HG03108 (cell line): ENCODE measurements around the gene ARAP2.

ENCODE experiments used
- ATAC-seq: cut with Tn5 transposase; IDR thresholded peaks from one replicate; pipeline ENCODE4 v1.9.1; 2021; ENCODE audit warnings: moderate library complexity; ENCODE audit not compliant: unreplicated experiment

Gene ARAP2

DNA sequence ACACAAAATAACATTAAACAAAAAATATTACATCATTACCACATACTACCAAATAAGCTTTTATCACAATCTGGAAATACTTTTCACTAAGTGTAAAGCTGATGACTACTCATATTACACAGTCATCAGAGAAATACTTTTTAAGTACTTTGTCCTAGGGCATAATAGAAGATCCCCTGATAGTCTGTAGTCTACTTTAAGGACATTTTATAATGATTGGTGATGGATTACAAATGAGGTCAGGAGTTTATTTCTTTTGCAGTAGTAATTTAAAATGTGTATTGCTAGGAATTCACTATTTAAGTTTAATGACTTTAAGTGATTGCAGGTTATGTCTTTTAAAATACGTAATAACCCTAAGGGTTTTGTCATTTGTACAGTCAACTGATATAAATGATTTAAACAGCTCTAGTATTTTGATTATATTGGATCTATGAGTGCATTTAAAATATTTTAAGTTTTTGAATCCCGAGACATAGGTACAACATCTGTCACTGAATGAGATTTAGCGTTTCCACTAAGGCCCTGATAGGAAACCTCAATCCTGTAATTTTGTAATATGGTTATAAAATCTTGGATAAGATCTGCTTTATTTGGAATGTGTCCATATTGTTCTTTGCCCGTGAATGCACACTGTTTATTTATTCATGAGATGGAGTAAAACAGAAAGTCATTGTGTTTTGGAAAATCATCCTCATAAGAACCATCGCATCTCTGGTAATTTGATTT lies 189.5 kb downstream of the ARAP2 start:
- ATAC-seq: no peak

DNA sequence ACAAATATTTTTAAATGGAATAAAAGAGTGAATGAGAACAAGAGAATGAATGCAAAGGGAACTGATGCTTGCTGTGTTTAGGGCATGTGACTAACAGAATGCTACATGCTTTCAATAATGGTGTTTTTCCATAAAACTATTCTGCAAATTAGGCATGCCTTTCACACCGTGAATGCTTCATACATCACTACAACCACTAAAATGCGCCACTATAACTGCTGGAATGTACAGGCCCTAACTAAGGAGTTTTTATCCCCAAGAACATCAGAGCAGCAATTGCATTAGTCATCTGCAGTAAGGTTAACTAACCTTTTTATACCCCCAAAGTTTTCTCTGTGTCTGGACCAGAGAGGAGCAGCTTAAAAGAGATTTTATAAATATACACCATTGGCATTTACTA lies 190.4 kb downstream of the ARAP2 start:
- ATAC-seq: no peak

DNA sequence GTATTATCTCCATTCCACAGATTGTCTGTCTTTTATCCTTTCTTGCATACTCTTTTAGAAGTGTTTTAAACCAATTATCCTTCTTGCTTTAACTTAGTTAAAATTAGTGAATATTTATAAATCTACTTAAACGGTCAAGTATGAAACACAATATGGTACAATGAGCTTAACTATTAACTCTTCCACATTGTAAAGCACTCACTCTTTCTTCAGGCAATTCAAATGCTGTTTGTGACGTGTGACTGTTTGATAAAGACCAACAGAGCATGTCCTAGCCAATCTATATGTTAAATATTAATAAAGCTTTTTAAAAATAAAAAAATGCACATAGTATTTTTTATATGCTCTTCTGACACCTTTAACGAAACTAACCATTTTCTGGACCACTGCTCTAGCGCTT lies 192.7 kb downstream of the ARAP2 start:
- no peak for ATAC-seq

DNA sequence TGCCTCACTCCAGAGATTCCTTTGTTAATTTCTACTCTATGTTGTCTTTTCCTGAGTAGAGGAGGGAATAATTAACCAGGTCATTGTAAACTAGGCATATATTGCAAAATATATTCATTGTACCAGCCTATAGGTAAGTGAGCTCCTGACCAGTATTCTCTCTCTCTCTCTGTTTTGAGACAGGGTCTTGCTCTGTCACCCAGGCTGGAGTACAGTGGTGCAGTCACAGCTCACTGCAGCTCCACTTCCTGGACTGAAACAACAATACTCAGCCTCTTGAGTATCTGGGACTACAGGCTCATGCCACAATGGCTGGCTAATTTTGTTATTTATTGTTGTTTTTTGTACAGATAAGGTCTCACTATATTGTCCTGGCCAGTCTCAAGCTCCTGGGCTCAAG lies 198.3 kb downstream of the ARAP2 start:
- ATAC-seq: no peak

DNA sequence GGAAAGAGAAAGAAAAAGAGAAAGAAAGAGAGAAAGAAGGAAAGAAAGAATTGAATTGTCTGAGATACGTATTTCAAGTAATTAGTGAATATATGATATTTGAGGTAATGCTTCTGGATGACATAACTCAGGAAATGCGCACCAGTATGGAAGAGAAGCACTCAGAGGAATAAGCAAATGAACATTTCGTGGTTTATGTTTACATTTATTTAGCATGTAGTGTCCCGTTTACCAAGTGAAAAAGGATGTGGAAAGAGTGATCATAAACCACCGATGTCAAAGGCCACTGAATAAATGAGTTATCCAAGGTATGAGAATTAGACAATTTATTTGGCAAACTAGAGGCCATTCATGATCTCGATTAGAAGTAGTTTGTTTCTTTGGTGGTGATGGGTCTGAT lies 200.4 kb downstream of the ARAP2 start:
- no peak for ATAC-seq

DNA sequence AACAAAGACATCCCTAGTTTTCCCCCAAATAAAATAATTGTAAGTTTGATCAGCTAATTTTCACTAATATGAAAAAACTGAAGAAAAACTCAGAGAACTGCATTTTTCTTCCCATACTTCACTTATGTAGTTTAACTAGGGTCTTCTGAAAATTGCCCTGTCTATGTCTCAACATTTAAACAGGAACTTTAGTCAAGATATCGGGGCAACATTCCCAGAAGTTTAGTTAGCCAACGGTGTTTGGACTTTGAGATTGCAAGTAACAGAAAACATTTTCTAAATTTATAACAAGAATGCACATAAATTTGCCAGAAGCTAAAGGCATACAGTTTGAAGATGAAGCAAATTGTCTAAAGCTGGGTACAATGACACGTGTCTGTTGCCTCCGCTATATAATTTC lies 201.1 kb downstream of the ARAP2 start:
- no peak for ATAC-seq

DNA sequence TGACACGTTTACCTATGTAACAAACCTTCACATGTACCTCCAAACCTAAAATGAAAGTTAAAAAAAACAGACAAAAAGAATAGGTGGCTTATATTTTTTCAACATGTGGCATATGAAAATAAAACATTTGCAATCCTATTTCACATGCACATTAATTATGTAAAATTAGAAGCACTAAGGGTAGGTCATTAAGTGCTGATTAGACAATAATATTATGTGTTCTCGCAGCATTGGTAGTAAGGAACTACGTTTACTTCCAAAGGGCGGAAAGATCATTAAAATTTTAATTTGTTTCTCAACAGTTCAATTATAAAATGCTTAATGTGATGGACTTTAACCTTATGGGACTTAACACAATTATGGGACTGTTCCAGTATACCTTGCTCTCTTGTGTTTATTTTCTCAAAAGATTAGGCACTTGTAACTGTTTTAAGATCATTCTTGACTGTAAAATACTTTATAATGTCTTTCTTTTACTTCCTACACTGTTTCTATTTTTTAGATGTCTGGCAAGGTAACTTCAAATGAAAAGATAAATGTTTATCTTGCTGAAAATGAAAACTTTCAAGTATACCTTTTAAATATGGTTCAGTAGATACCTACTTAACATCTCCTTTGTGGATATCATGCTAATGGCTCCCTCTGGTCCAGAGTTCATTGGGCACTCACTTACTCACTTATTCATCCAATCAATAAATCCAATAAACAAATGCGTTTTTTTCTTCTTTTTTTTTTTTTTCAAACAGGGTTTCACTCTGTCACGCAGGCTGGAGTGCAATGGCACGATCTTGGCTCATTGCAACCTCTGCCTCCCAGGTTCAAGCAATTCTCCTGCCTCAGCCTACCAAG lies 202.0 kb downstream of the ARAP2 start:
- no peak for ATAC-seq

DNA sequence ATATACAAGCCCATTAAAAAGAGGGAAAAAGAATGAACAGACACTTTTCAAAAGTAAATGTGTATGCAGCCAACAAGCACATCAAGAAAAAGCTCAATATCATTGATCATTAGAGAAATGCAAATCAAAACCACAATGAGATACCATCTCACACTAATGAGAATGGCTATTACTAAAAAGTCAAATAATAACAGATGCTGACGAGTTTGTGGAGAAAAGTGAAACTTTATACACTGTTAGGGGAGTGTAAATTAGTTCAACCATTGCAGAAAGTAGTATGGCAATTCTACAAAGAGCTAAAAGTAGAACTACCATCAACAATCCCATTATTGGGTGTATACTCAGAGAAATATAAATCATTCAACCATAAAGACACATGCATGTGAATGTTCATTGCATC lies 203.0 kb downstream of the ARAP2 start:
- ATAC-seq: no peak

DNA sequence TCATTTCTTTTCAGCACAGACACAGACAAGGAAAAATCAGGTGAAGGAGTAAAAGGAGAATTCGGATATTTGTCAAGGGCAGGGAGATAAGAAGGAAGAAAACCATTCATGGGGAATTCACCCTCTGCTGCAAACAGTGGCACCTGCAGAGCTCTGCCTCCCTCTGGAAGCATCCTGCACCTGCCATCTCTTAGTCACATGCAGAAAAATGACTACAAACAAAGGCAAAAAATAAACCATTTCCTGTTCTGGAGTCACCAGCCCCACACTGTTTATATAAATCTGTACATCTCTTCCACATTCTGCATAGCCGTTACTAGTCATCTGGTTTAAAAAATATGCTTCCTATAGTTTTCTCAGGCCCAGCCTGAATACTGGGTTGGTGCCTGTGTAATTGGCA lies 205.3 kb downstream of the ARAP2 start:
- ATAC-seq: no peak

DNA sequence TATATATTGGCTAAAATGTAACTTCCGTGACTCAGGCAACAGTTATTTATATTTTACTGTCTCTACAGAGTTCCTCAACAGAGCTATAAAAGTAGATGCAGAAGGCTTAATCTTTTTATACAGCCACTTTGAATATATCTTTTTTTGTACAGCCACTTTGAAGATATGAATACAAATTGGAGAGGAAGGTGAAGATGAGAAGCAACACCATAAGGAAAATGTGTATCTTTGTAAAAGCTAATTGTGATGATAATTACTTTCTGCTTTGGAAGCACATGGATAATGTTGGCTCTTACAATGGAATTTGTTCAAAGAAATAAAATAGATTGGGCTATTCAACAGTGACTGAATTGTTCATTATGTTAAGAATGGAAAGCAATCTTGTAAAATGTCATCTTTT lies 205.8 kb downstream of the ARAP2 start:
- no peak for ATAC-seq

DNA sequence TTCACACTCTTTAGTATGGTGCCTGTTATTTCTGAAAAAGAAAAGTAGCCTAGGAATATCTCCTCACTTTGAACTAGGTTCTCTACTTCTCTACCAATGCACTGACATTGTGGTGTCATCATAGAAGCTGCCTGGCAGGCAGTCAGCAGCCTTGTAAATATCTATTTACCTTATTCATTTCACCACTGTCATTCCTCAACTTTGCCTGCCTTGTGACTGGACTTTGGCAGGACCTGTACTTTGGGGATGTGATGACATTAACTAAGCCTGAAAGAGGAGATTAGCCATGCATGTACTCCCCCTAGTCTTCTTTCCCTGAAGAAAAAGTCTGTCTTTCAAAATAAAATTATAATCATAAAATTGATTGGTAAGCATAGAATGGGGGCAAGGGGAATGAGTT lies 207.2 kb downstream of the ARAP2 start:
- no peak for ATAC-seq

DNA sequence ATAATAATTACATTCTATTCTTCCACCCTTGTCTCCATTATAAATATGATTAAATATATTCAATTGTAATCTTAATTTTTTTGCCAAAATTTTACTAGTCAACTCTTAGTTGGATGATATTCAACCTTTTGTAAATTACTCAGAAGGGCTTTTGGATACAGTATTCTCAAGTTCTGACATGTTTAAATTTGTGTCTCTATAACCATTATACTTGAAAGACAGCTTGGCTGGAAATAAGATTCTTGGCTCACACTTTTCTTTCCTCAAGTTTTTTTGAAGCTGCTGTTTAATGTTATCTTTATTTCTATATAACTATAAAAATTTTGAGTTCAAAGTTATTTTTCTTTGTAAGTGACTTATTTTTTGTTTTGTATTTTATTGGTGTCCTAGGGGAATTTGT lies 214.4 kb downstream of the ARAP2 start:
- no peak for ATAC-seq

DNA sequence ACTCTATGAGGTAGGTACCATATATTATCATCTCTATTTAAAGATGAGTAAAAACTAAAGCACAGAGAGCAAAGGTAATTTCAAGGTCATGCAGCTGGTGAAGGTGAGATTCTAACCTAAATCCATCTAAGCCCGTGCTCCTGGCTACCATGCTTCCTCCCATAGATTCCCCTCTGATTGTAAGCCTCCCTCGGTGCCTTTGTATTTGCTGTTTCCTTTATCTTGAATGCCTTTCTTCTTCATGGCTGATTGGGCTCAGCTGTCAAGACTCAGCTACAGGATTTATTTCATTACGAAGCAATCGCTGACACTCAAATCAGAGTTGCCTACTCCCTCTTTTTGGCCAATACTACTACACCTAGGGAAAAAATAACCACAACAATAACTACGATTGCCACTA lies 217.1 kb downstream of the ARAP2 start:
- ATAC-seq: no peak

DNA sequence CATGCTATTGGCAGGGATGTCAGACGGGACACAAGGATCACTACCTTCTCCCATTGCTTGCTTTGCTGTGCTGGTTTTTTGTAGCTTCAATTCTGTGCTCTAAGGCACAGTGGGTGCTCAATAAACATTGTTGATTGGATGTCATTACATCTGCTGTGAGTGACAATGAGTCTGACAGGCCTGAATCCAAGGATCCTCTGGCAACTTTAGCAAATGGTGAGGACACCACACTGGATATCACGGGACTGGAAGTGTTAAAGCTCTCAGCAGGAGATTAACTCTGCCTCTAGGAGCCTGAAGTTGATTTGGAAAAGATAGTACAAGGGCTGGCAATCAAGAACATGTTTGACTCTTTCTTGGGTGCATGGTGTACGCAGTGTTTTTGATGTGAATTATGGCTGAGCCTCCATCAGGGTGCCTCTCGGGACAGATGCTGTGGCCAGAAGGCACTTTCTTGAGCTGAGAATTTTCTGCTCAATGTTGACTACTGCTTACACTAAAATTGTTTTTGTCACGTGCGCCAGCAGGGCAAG lies 217.9 kb downstream of the ARAP2 start:
- no peak for ATAC-seq

DNA sequence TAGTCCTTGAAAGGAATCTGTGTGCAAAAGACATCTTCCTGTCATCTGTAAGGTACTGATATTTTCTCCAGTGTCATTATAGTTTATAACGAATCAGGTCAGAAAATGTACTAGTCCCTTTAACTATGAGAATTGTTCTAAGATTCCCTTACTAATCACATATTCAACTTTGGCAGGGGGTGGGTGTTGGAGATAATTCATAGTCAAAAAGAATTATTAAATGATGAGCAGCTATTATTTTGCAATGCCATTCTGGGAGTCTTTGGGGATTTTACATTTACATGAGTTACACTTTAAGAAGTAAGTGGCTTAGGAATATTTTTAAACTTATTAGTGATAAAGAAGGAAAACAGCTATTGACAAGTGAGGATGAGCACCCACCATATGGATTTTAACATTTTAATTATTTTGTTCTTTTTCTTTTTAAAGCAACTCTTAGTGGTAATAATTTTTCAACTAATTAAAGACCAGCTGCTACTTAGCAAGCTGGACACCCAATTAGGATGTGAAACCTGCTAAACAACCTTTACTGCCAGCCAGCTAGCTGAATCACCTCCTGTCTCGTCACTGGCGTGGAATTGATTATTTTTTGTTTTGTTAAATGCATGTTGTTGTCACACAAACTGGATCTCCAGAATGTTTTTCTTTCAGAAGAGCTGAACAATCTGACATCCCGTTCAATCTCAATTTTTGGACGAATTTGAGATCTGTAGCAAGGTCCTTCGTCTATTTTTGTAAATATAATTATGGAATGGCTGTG lies 219.2 kb downstream of the ARAP2 start:
- ATAC-seq: no peak

DNA sequence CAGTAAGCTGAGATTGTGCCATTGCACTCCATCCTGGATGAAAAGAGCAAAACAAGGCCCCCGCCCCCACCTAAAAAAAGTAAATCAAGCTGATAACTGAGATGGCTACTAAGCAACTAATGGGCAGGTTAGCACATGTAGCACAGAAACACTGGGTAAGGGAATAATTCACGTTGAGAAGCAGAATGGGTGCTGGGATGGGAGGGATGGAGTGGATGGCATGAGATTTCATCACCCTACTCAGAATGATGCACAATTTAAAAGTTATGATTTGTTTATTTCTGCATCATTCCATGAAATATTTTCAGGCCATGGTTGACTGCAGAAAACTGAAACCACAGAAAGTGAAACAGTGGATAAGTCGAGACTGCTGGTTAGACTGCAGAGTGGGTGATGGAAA lies 224.0 kb downstream of the ARAP2 start:
- ATAC-seq: no peak
